Smooth muscle cell (in vitro differentiated cells): ENCODE data around the gene GMNN. TPM values are rescaled to one million over a fixed set of nuclear protein-coding genes. Genes with fewer than 3 reads are reported as not detected.

ENCODE experiments used
- DNase-seq: peaks from one replicate; lab custom pipeline; 2025; ENCODE audit not compliant: unreplicated experiment; lab: John Stamatoyannopoulos, UW
- H2AFZ ChIP-seq: fragments of 200-600 bp; sonication (generic); 2 replicates; pipeline ENCODE4 v1.6.0; 2016; ENCODE audit warnings: antibody characterized with exemption, low read depth, mild to moderate bottlenecking
- H3F3A ChIP-seq: fragments of 200-600 bp; sonication (generic); 2 replicates; pipeline ENCODE4 v1.6.0; 2017; ENCODE audit warnings: antibody characterized with exemption, low read depth
- H3K27ac ChIP-seq: fragments of 200-600 bp; sonication (generic); 2 replicates; pipeline ENCODE4 v1.5.1; 2016; ENCODE audit warnings: low read depth, mild to moderate bottlenecking
- H3K27me3 ChIP-seq: fragments of 200-600 bp; sonication (generic); 2 replicates; pipeline ENCODE4 v1.6.1; 2016; ENCODE audit warnings: low read depth, mild to moderate bottlenecking
- H3K36me3 ChIP-seq: fragments of 200-600 bp; sonication (generic); 2 replicates; pipeline ENCODE4 v1.5.1; 2016; ENCODE audit warnings: low read depth
- H3K4me1 ChIP-seq: fragments of 200-600 bp; sonication (generic); 2 replicates; pipeline ENCODE4 v1.5.1; 2016; ENCODE audit warnings: low read depth
- H3K4me2 ChIP-seq: fragments of 200-600 bp; sonication (generic); 2 replicates; pipeline ENCODE4 v1.6.0; 2016; ENCODE audit warnings: mild to moderate bottlenecking
- H3K4me3 ChIP-seq: fragments of 200-600 bp; sonication (generic); 2 replicates; pipeline ENCODE4 v1.5.1; 2016; ENCODE audit warnings: mild to moderate bottlenecking
- H3K79me2 ChIP-seq: fragments of 200-600 bp; sonication (generic); 2 replicates; pipeline ENCODE4 v1.6.0; 2016; ENCODE audit warnings: low read depth, mild to moderate bottlenecking
- H3K9ac ChIP-seq: fragments of 200-600 bp; sonication (generic); 2 replicates; pipeline ENCODE4 v1.6.0; 2016; ENCODE audit warnings: low read depth
- H3K9me3 ChIP-seq: fragments of 200-600 bp; sonication (generic); replicated peaks from 2 replicates; pipeline ENCODE4 v1.5.1; 2016; ENCODE audit warnings: low read depth
- H4K20me1 ChIP-seq: fragments of 200-600 bp; sonication (generic); 2 replicates; pipeline ENCODE4 v1.6.0; 2016; ENCODE audit warnings: low read depth
- CTCF ChIP-seq: fragments of 200-600 bp; sonication (generic); IDR thresholded peaks from 2 replicates; pipeline ENCODE4 v1.5.1; 2017; ENCODE audit warnings: borderline replicate concordance, mild to moderate bottlenecking, antibody characterized with exemption; ENCODE audit not compliant: insufficient read depth, poor library complexity, severe bottlenecking
- WGBS: methylation state at CpG from one replicate; pipeline ENCODE4 v1.1.7; 2016; ENCODE audit warnings: low lambda C conversion rate; 5-methylcytosine and 5-hydroxymethylcytosine counted together
- polyA plus RNA-seq: library from polyadenylated mRNA; unstranded; fragments of >200 nt; fragmentation: Nextera tagmentation; extraction: Ambion mirVana; gene quantifications from 2 replicates; pipeline ENCODE4 v1.2.1, GENCODE V29; 2016
- total RNA-seq: library from RNA; depleted of rRNA; stranded (reverse); fragments of >200 nt; gene quantifications from 2 replicates; pipeline ENCODE4 v1.2.3, GENCODE V29; 2014

The GMNN gene
- total and polyA plus RNA-seq, 2 experiments from 2014 or later = 31.8 to 46.4 TPM

GRCh38 chr6:24755279-24755678 lies 19.5 kb upstream of the GMNN start:
- Histone ChIP-seq H2AFZ (no peak overlapping the region), H3K27ac (no peak overlapping the region), H3K9ac (no peak overlapping the region), H3K27me3 (no peaks in the 10 kb centered on the region), H3K36me3 (no peaks in the 10 kb centered on the region), H3K4me2 (no peak overlapping the region), H3F3A (no peaks in the 10 kb centered on the region), H4K20me1 (no peaks in the 10 kb centered on the region), H3K79me2 (no peaks in the 10 kb centered on the region), H3K4me3 (no peak overlapping the region), H3K9me3 (no peaks in the 10 kb centered on the region), H3K4me1 (no peaks in the 10 kb centered on the region)
- TF ChIP-seq CTCF = no peak
- DNase-seq = no peak

GRCh38 chr6:24757611-24758010 lies 17.1 kb upstream of the GMNN start:
- no peaks in the 10 kb centered on the region for H3K4me1 ChIP-seq
- no peak for TF ChIP-seq CTCF
- DNase-seq = no peak
- H3K79me2 ChIP-seq = no peaks in the 10 kb centered on the region
- no peak overlapping the region for H3K27ac ChIP-seq
- H4K20me1 ChIP-seq = no peaks in the 10 kb centered on the region
- WGBS = 94% methylated on average over 6 of the region's 6 CpGs
- H3F3A ChIP-seq = no peaks in the 10 kb centered on the region
- H2AFZ ChIP-seq = no peak overlapping the region
- H3K4me2 ChIP-seq = no peak overlapping the region
- H3K4me3 ChIP-seq = no peak overlapping the region
- no peaks in the 10 kb centered on the region for H3K27me3 ChIP-seq
- no peaks in the 10 kb centered on the region for H3K36me3 ChIP-seq
- no peak overlapping the region for H3K9ac ChIP-seq
- H3K9me3 ChIP-seq = no peaks in the 10 kb centered on the region

- Histone ChIP-seq H3K27me3 (no peaks in the 10 kb centered on the region), H3K9ac (no peak overlapping the region), H3K36me3 (no peaks in the 10 kb centered on the region), H3K9me3 (no peaks in the 10 kb centered on the region), H3K4me3 (no peak overlapping the region), H3F3A (no peaks in the 10 kb centered on the region), H3K4me1 (no peaks in the 10 kb centered on the region), H4K20me1 (no peaks in the 10 kb centered on the region), H3K4me2 (no peak overlapping the region), H2AFZ (no peak overlapping the region), H3K27ac (no peak overlapping the region), H3K79me2 (no peaks in the 10 kb centered on the region)
- DNase-seq = no peak
- WGBS = 94% methylated on average over 3 of the region's 3 CpGs
- no peak for TF ChIP-seq CTCF
Observed at GRCh38 chr6:24759718-24760117, 15.0 kb upstream of the GMNN start.

GRCh38 chr6:24760210-24760609 lies 14.5 kb upstream of the GMNN start:
- 98% methylated on average over 5 of the region's 5 CpGs for WGBS
- Histone ChIP-seq H3F3A (no peaks in the 10 kb centered on the region), H3K79me2 (no peaks in the 10 kb centered on the region), H3K9me3 (no peaks in the 10 kb centered on the region), H4K20me1 (no peaks in the 10 kb centered on the region), H3K36me3 (no peaks in the 10 kb centered on the region), H3K4me1 (no peaks in the 10 kb centered on the region), H3K27ac (no peak overlapping the region), H2AFZ (no peak overlapping the region), H3K27me3 (no peaks in the 10 kb centered on the region), H3K9ac (no peak overlapping the region), H3K4me2 (no peak overlapping the region), H3K4me3 (no peak overlapping the region)
- DNase-seq = no peak
- no peak for TF ChIP-seq CTCF
